ENCODE data around the gene MED19. TPM values are rescaled to one million over a fixed set of nuclear protein-coding genes. Genes with fewer than 3 reads are reported as not detected.
A peak's percentile ranks its signal among the peaks of the same experiment; 100 is the strongest.
"Not testable (repeated sequence)": the region's sequence is repeated elsewhere in the genome, so short reads cannot be mapped to it uniquely, and the experiment has no call there.

MED19 gene
- polyA plus RNA-seq, 1 donor: 13.3 TPM

DNA sequence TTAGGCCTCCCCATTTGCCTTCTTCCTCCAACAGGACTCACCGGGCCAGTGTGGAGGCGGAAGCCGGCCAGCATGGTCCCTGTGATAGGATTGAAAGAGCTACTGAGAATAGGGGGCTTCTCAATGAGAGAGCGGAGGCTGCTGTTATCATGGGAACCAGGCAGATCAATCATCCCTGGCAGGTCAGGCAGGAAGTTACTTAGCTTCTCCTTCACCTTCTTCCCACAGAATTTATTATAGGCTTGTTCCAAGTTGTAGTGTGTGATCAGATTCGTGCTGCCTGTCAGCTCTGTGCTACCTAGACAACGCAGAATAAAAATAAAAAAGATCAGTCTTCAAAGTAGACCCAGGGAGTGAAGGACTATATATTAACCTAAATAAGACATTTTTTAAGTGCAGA lies 7.1 kb downstream of the MED19 start:
- no peak for DNase-seq

DNA sequence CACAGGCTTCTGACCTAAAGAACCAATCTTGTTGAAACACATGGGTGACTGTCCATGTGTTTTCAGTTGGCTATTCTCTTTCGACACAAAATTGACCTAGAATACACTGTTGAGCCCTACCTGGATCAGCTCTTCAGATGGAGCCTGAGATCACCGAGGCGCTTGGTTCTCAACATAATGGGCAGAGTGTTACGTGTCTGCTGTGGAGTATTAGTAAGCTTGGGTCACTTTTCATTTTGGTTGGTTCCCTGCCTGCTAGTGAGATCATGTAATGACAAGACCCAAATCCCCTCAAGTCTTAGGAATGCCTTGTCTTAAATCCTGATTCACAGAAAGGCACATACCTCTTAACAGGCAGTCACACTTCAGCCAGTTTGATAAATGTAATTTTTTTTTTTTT lies 8.7 kb downstream of the MED19 start:
- no peak for DNase-seq

DNA sequence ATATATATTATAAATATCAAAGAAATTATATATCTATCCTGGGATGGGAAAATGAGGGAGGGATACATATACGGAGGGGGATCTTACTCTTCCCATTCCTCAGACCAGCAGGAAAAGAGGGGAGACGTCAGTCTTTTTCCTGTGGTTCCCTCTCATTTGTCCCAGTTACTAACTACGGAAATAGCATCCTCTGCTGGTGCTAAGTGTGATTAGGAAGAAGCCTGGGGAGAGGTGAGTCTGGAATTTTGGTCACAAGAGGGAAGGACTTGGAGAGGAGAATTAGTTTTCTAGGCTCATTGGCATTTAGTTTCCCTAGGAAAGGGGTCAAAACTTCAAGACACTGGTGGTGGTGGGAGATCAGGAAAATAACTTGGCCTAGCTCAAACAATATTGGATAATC lies 11.6 kb downstream of the MED19 start:
- no peak for DNase-seq

DNA sequence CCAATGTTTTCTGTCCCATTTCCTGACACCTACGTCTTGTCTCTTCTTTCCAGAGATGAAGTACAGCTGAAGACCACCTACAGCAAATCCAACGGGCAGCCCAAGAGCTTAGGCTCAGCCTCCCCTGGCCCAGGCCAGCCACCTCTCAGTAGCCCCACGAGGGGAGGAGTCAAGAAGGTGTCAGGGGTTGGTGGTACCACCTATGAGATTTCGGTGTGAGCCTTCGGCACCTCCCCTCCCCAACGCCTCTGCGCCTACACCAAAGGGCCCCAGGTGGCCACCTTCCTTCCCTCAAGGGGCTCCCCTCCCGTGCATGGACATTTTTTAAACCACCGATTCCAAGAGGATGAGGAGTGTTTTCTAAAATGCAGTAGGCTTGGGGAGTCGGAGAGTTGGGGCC lies 12.2 kb downstream of the MED19 start:
- no peak for DNase-seq

DNA sequence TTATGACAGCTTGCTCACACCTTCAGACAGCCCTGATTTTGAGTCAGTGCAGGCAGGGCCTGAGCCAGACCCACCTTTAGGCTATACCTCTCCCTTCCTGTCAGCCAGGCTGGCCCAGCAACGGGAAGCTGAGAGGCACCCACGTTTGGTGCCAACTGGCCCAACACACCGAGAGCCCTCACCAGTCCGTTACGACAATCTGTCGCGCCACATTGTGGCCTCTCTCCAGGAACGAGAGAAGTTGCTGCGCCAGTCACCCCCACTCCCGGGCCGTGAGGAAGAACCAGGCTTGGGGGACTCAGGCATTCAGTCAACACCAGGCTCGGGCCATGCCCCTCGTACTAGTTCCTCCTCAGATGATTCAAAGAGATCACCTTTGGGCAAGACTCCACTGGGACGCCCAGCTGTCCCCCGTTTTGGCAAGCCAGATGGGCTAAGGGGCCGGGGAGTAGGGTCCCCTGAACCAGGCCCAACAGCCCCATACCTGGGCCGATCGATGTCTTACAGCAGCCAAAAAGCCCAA lies 13.1 kb downstream of the MED19 start:
- DNase-seq: no peak

- DNase-seq: not testable (repeated sequence)
Measured at GRCh38 chr11:57690474-57690873, 21.5 kb downstream of the MED19 start.

GRCh38 chr11:57681168-57681567 lies 30.8 kb downstream of the MED19 start:
- no peak for DNase-seq

DNA sequence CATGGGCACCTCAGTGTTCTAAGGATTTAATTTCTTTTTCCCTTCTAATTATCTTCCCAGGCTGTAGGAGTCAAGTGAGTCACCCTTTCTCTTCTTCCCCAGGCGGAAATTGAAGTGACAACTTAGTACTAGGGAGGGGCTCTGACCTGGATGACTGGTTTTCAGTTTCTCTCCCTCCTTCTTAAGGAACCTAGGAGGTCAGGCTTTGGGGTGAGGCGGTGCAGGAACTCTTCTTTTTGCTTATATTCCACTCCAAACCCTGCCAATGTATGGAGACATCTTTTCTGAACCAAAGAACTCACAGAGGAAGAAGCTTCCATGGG lies 31.5 kb downstream of the MED19 start:
- DNase-seq: no peak

- DNase-seq: no peak
Measured at GRCh38 chr11:57679396-57679795, 32.6 kb downstream of the MED19 start.

GRCh38 chr11:57675176-57675941 lies 36.7 kb downstream of the MED19 start:
- DNase-seq: no peak

DNA sequence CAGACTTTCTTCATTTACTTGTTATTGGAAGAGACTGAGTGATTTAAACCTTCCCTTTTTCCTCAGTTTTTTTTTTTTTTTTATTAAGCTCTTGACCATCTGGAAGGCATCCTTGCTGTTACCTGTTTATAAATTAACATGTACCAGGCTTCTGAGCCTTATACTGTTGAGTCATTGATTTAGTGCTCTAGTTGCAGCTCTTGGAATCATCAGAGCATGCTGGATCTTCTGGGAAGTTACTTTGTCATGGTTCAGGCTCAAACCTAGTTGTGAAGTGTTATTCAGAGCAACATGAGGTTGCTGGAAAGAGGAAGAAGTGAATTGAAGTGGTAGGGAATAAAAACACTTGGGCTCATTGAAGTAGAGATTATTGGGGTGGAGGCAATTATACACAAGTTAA lies 37.8 kb downstream of the MED19 start:
- DNase-seq: no peak

GRCh38 chr11:57668434-57668782 lies 43.6 kb downstream of the MED19 start:
- DNase-seq: no peak

- peak; percentile 100 for DNase-seq
Measured at GRCh38 chr11:57667736-57668433, 44.1 kb downstream of the MED19 start, which contains the start of gene ZDHHC5. ZDHHC5 (plus strand) TSS chr11:57668114; CDS start chr11:57673091, 4,977 bp downstream.

DNA sequence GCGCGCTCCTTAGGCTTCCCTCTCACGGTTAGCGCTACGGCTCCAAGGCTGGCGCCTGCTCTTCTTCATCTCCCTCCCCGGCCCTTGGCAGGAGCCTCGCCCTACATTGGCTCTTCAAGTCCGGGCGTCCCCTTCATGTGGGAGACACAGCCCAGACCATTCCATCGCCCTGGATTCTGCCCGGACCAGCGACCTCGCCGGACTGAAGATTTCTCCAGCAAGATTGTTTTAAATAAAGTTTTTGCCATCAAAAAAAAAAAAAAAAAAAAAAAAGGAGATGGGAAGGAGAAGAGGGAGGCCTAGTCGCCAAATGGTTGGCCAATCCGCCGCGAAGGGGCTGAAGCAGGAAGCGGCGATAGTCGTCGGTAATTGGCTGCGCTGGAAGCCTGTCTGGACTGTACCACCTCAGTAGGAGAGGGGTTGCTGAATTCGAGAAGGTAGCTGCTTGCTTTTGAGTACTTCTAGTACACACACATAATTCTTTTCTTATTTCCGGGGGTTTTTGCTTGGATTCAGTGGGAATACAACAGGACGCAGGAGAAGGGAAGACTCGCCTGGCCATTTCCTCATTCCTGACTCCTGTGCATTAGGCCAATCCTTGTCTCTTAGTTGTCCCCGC lies 44.8 kb downstream of the MED19 start:
- DNase-seq: peak; percentile 97

DNA sequence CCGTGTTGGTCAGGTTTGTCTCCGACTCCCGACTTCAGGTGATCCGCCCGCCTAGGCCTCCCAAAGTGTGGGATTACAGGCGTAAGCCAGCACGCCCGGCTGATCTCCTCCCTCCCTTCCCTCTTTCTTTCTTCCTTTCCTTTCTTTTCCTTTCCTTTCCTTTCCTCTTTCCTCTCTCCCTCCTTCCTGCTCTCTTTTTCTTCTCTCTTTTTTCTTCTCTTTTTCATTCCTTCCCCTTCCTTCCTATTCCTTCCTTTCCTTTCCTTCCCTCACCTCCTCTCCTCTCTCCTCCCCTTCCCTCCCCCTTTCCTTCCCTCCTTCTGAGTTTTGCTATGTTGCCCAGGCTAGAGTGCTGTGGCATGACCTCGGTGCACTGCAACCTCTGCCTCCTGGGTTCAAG lies 48.0 kb downstream of the MED19 start:
- no peak for DNase-seq

GRCh38 chr11:57662893-57663292 lies 49.1 kb downstream of the MED19 start:
- DNase-seq: no peak

GRCh38 chr11:57659669-57660068 lies 52.3 kb downstream of the MED19 start:
- no peak for DNase-seq

DNA sequence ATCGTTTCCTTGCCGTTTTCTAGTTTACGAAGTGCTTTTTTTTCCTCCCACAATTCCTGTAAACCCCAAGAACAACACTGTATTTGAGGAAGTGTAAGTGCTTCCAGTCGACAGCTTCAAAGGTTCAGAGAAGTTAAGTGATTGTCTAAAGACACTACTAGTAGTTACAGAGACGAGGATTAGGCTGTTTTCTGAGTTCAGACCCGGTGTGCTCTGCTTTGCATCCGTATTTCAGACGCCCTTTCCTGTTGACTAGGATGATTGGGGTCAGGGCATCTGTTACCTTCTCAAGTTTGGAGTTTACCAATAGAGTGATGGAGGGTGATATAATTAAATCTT lies 54.0 kb downstream of the MED19 start:
- no peak for DNase-seq

- DNase-seq: peak; percentile 100
Measured at GRCh38 chr11:57657194-57658022, 54.6 kb downstream of the MED19 start, which contains the start of gene CLP1. CLP1 (plus strand) TSS chr11:57657762; CDS start chr11:57659477, 1,715 bp downstream.

- DNase-seq: no peak
Measured at GRCh38 chr11:57656885-57657193, 55.2 kb downstream of the MED19 start.
